GM12878 (cell line): ENCODE results near the gene IFT25. TPM values are rescaled to one million over a fixed set of nuclear protein-coding genes. Genes with fewer than 3 reads are reported as not detected.

Experiments used
- E2F8 ChIP-seq: fragments of 450-650 bp; IDR thresholded peaks from 2 replicates; pipeline ENCODE4 v1.6.1; 2018; ENCODE audit warnings: mild to moderate bottlenecking, low read depth, moderate library complexity; ENCODE audit not compliant: partially characterized antibody
- ZNF622 ChIP-seq: fragments of 450-650 bp; IDR thresholded peaks from 2 replicates; pipeline ENCODE4 v1.6.1; 2017; ENCODE audit warnings: mild to moderate bottlenecking, inconsistent platforms
- polyA plus RNA-seq, 11 experiments: library from polyadenylated mRNA; depleted of rRNA in 4 of 11; unstranded in 6 of 11; stranded (reverse) in 5 of 11; fragments of >200 nt; fragmentation: Nextera tagmentation in 4 of 11; fragmentation: Illumina TruSeq in 1 of 11; extraction: Ambion mirVana in 4 of 11; extraction: Trizol in 1 of 11; gene quantifications; 1 replicate in 1 of 11; 2 replicates in 10 of 11; pipeline versions ENCODE4 v1.2.1 to v1.2.3, GENCODE V29; 2011 to 2016; ENCODE audit warnings: inconsistent platforms in 2 of 11, missing spikeins in 2 of 11, low read depth in 1 of 11
- total RNA-seq, 4 experiments: library from RNA; depleted of rRNA in 3 of 4; stranded (reverse); fragments of >200 nt in 3 of 4; fragmentation: Illumina TruSeq in 1 of 4; extraction: Trizol in 1 of 4; gene quantifications; 2 replicates each; pipeline versions ENCODE4 v1.2.1 to v1.2.3, GENCODE V29; 2013 to 2021
- TF ChIP-seq, protein P1 (sequence below): IDR thresholded peaks from 2 replicates; pipeline ENCODE4 v1.6.1; 2012; ENCODE audit warnings: low read depth, low read length, improper control_type of control experiment
- TF ChIP-seq, protein P2 (sequence below): IDR thresholded peaks from 2 replicates; pipeline ENCODE4 v1.6.1; 2012; ENCODE audit warnings: low read length, inconsistent platforms

IFT25 gene
- total and polyA plus RNA-seq, 10 of the 15 experiments (the other 5 are each of a cell fraction or from before 2014, with no cell fraction given): 55.7 to 242 (median 131) TPM

GRCh38 chr1:53943090-53943489 lies 2.4 kb downstream of the IFT25 start (continued):
- TF ChIP-seq E2F8 (no peak), ZNF622 (no peak)
- TF ChIP-seq, protein P1, sequence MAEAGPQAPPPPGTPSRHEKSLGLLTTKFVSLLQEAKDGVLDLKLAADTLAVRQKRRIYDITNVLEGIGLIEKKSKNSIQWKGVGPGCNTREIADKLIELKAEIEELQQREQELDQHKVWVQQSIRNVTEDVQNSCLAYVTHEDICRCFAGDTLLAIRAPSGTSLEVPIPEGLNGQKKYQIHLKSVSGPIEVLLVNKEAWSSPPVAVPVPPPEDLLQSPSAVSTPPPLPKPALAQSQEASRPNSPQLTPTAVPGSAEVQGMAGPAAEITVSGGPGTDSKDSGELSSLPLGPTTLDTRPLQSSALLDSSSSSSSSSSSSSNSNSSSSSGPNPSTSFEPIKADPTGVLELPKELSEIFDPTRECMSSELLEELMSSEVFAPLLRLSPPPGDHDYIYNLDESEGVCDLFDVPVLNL: no peak
- TF ChIP-seq, protein P2, sequence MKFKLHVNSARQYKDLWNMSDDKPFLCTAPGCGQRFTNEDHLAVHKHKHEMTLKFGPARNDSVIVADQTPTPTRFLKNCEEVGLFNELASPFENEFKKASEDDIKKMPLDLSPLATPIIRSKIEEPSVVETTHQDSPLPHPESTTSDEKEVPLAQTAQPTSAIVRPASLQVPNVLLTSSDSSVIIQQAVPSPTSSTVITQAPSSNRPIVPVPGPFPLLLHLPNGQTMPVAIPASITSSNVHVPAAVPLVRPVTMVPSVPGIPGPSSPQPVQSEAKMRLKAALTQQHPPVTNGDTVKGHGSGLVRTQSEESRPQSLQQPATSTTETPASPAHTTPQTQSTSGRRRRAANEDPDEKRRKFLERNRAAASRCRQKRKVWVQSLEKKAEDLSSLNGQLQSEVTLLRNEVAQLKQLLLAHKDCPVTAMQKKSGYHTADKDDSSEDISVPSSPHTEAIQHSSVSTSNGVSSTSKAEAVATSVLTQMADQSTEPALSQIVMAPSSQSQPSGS: no peak
